H9 (cell line): ENCODE results near the gene KMT2C. TPM values are rescaled to one million over a fixed set of nuclear protein-coding genes. Genes with fewer than 3 reads are reported as not detected.
"Not testable (repeated sequence)": the region's sequence is repeated elsewhere in the genome, so short reads cannot be mapped to it uniquely, and the experiment has no call there.

Experiments used
- DNase-seq: peaks from one replicate; pipeline ENCODE4 v3.0.0-alpha.2; 2017
- H2AFZ ChIP-seq: one replicate; pipeline ENCODE4 v1.6.1; 2013; ENCODE audit warnings: mild to moderate bottlenecking, low read length, control low read depth, moderate library complexity
- H2AK5ac ChIP-seq: 2 replicates; pipeline ENCODE4 v1.6.1; 2013; ENCODE audit warnings: low read length, control low read depth, mixed read lengths; ENCODE audit not compliant: insufficient read length
- H2BK120ac ChIP-seq: one replicate; pipeline ENCODE4 v1.6.1; 2013; ENCODE audit warnings: low read depth, mild to moderate bottlenecking, low read length, control low read depth, inconsistent platforms; ENCODE audit not compliant: poor library complexity, severe bottlenecking
- H2BK12ac ChIP-seq: 2 replicates; pipeline ENCODE4 v1.6.1; 2013; ENCODE audit warnings: low read length, control low read depth, mixed read lengths, low read depth; ENCODE audit not compliant: insufficient read length
- H2BK15ac ChIP-seq: 2 replicates; pipeline ENCODE4 v1.6.1; 2013; ENCODE audit warnings: low read depth, low read length, control low read depth
- H2BK20ac ChIP-seq: one replicate; pipeline ENCODE4 v1.6.1; 2013; ENCODE audit warnings: low read depth, mild to moderate bottlenecking, low read length, control low read depth, inconsistent platforms; ENCODE audit not compliant: poor library complexity, severe bottlenecking
- H2BK5ac ChIP-seq: 2 replicates; pipeline ENCODE4 v1.6.1; 2013; ENCODE audit warnings: low read length, control low read depth, mixed read lengths; ENCODE audit not compliant: insufficient read length
- H3K14ac ChIP-seq: 2 replicates; pipeline ENCODE4 v1.6.1; 2013; ENCODE audit warnings: low read length, control low read depth; ENCODE audit not compliant: insufficient read depth
- H3K18ac ChIP-seq: 2 replicates; pipeline ENCODE4 v1.6.1; 2013; ENCODE audit warnings: low read depth, mild to moderate bottlenecking, mixed read lengths, low read length, control low read depth; ENCODE audit not compliant: insufficient read length
- H3K23ac ChIP-seq: 2 replicates; pipeline ENCODE4 v1.6.1; 2013; ENCODE audit warnings: low read length, control low read depth, mixed read lengths, low read depth; ENCODE audit not compliant: insufficient read length
- H3K23me2 ChIP-seq: 2 replicates; pipeline ENCODE4 v1.6.1; 2013; ENCODE audit warnings: low read depth, mild to moderate bottlenecking, mixed read lengths, low read length, control low read depth; ENCODE audit not compliant: insufficient read length, poor library complexity, severe bottlenecking
- H3K27ac ChIP-seq: 2 replicates; pipeline ENCODE4 v1.5.1; 2013; ENCODE audit warnings: low read length, control low read depth, mixed read lengths, low read depth; ENCODE audit not compliant: insufficient read length
- H3K27me3 ChIP-seq: 2 replicates; pipeline ENCODE4 v1.6.1; 2013; ENCODE audit warnings: low read length, control low read depth, inconsistent platforms; ENCODE audit not compliant: insufficient read depth
- H3K4ac ChIP-seq: 2 replicates; pipeline ENCODE4 v1.6.1; 2013; ENCODE audit warnings: low read depth, mild to moderate bottlenecking, control low read depth, inconsistent platforms, low read length, moderate library complexity
- H3K4me1 ChIP-seq: 2 replicates; pipeline ENCODE4 v1.6.1; 2013; ENCODE audit warnings: low read length, control low read depth, inconsistent platforms; ENCODE audit not compliant: insufficient read depth
- H3K4me2 ChIP-seq: 2 replicates; pipeline ENCODE4 v1.6.1; 2013; ENCODE audit warnings: low read length, control low read depth, mixed read lengths; ENCODE audit not compliant: insufficient read length, insufficient read depth
- H3K56ac ChIP-seq: 2 replicates; pipeline ENCODE4 v1.6.1; 2013; ENCODE audit warnings: low read depth, mild to moderate bottlenecking, mixed read lengths, low read length, control low read depth; ENCODE audit not compliant: insufficient read length
- H3K79me1 ChIP-seq: 2 replicates; pipeline ENCODE4 v1.6.1; 2013; ENCODE audit warnings: low read depth, mild to moderate bottlenecking, moderate library complexity, low read length, control low read depth, inconsistent platforms; ENCODE audit not compliant: insufficient read depth, poor library complexity, severe bottlenecking
- H3K79me2 ChIP-seq: 2 replicates; pipeline ENCODE4 v1.6.1; 2013; ENCODE audit warnings: low read length, control low read depth, inconsistent platforms; ENCODE audit not compliant: insufficient read depth
- H3K9ac ChIP-seq: 2 replicates; pipeline ENCODE4 v1.6.1; 2013; ENCODE audit warnings: low read length, control low read depth, mixed read lengths; ENCODE audit not compliant: insufficient read length; ENCODE audit errors: extremely low read depth
- H3K9me3 ChIP-seq: one replicate; pipeline ENCODE4 v1.6.1; 2013; ENCODE audit warnings: low read depth, low read length, inconsistent platforms; ENCODE audit not compliant: control insufficient read depth
- H3T11ph ChIP-seq: one replicate; pipeline ENCODE4 v1.6.1; 2013; ENCODE audit warnings: mild to moderate bottlenecking, low read length, control low read depth, inconsistent platforms
- H4K20me1 ChIP-seq: one replicate; pipeline ENCODE4 v1.6.1; 2013; ENCODE audit not compliant: control insufficient read depth, insufficient read length, insufficient read depth
- H4K5ac ChIP-seq: 2 replicates; pipeline ENCODE4 v1.6.1; 2013; ENCODE audit warnings: low read depth, mild to moderate bottlenecking, mixed read lengths, low read length, control low read depth; ENCODE audit not compliant: insufficient read length
- H4K8ac ChIP-seq: replicated peaks from 2 replicates; pipeline ENCODE4 v1.6.1; 2013; ENCODE audit warnings: low read length, control low read depth, mixed read lengths, low read depth; ENCODE audit not compliant: insufficient read length
- H4K91ac ChIP-seq: 2 replicates; pipeline ENCODE4 v1.6.1; 2013; ENCODE audit warnings: low read depth, mild to moderate bottlenecking, moderate library complexity, mixed read lengths, low read length, control low read depth; ENCODE audit not compliant: insufficient read length
- H3K27ac Mint-ChIP-seq, 3 experiments: 2 replicates in 2 of 3; 3 replicates in 1 of 3; pipeline ENCODE4 v1.8.0; 2020 to 2021; ENCODE audit warnings: mixed read lengths in 3 of 3, mild to moderate bottlenecking in 1 of 3, moderate library complexity in 1 of 3
- H3K27me3 Mint-ChIP-seq: 2 replicates; pipeline ENCODE4 v1.8.0; 2021; ENCODE audit warnings: low read depth, mild to moderate bottlenecking, moderate library complexity, mixed read lengths
- H3K36me3 Mint-ChIP-seq, 3 experiments: 2 replicates in 2 of 3; 3 replicates in 1 of 3; pipeline ENCODE4 v1.8.0; 2020 to 2021; ENCODE audit warnings: low read depth in 3 of 3, mixed read lengths in 3 of 3; ENCODE audit not compliant: insufficient read depth in 1 of 3
- H3K4me1 Mint-ChIP-seq, 2 experiments: 2 replicates each; pipeline ENCODE4 v1.8.0; 2020; ENCODE audit warnings: mixed read lengths in 2 of 2
- H3K4me3 Mint-ChIP-seq, 2 experiments: 2 replicates in 1 of 2; 3 replicates in 1 of 2; pipeline ENCODE4 v1.8.0; 2020 to 2021; ENCODE audit warnings: mild to moderate bottlenecking in 2 of 2, mixed read lengths in 2 of 2, moderate library complexity in 1 of 2
- H3K9me3 Mint-ChIP-seq, 2 experiments: 2 replicates in 1 of 2; 3 replicates in 1 of 2; pipeline ENCODE4 v1.8.0; 2020; ENCODE audit warnings: mild to moderate bottlenecking in 2 of 2, mixed read lengths in 2 of 2, moderate library complexity in 1 of 2
- CTCF ChIP-seq: fragments of 200-600 bp; sonication (generic); conservative IDR thresholded peaks from 3 replicates; pipeline ENCODE4 v1.8.0; 2021; ENCODE audit warnings: antibody characterized with exemption, mild to moderate bottlenecking
- WGBS: extraction: QIAGEN DNeasy Blood & Tissue Kit; methylation state at CpG from one replicate; pipeline ENCODE4 v1.1.7; 2013; ENCODE audit warnings: missing lambda C conversion rate, low lambda C conversion rate, mixed read lengths; ENCODE audit not compliant: insufficient read length; ENCODE audit errors: extremely low coverage; 5-methylcytosine and 5-hydroxymethylcytosine counted together
- total RNA-seq: library from RNA; stranded (reverse); gene quantifications from 2 replicates; pipeline ENCODE4 v1.2.1, GENCODE V29; 2021

The KMT2C gene
- total RNA-seq, 1 experiment from 2014 or later: 32.2 TPM

- not testable (repeated sequence) for H3K9me3 Mint-ChIP-seq, H2BK12ac ChIP-seq, H4K8ac ChIP-seq, H3K27ac ChIP-seq, H2AK5ac ChIP-seq, H3K9ac ChIP-seq, H4K20me1 ChIP-seq, H3K18ac ChIP-seq, H3K36me3 Mint-ChIP-seq, H3K4me1 ChIP-seq, H3K4me3 Mint-ChIP-seq, H4K5ac ChIP-seq, H2BK120ac ChIP-seq, H4K91ac ChIP-seq, H3K56ac ChIP-seq, H3K4ac ChIP-seq, H2BK20ac ChIP-seq, H3T11ph ChIP-seq, H2BK15ac ChIP-seq, H3K23ac ChIP-seq, H3K27me3 Mint-ChIP-seq, H3K23me2 ChIP-seq, H2BK5ac ChIP-seq, H3K4me2 ChIP-seq, H3K27me3 ChIP-seq, H3K14ac ChIP-seq, H2AFZ ChIP-seq
- DNase-seq: peak; percentile 61
- Histone ChIP-seq H3K79me1 (peaks cover 14% of the 10 kb centered on the region), H3K79me2 (peaks cover 16% of the 10 kb centered on the region; the same call in 1 of the 2 replicates), H3K9me3 (peaks cover 23% of the 10 kb centered on the region)
- no CpG with 5 or more reads among the region's 3 CpGs for WGBS
- Mint-ChIP-seq H3K4me1 (peaks cover 23 to 26% of the 10 kb centered on the region in 2 experiments), H3K27ac (peak overlapping the region in 2 of 3 experiments; percentile 1 to 27; a peak in 3 of 7 replicates)
- TF ChIP-seq CTCF: peak; percentile 71
These were observed 41.6 kb downstream of the KMT2C start for GRCh38 chr7:152394214-152394613.
